CD4-positive, alpha-beta T cell treated with Interleukin-6 at 100 ng/mL for 8 hours (primary cell): ENCODE results near the gene MGAT5.

ENCODE experiments used
- DNase-seq: peaks from one replicate; pipeline ENCODE4 v3.0.0-alpha.2; 2020; ENCODE audit warnings: mixed read lengths, low spot score

Gene MGAT5

GRCh38 chr2:134367213-134367612, 113.3 kb downstream of the MGAT5 start:
- no peak for DNase-seq

GRCh38 chr2:134368009-134368817, 114.3 kb downstream of the MGAT5 start:
- no peak for DNase-seq

GRCh38 chr2:134369220-134369902, 115.5 kb downstream of the MGAT5 start:
- no peak for DNase-seq

- no peak for DNase-seq
These were observed 117.0 kb downstream of the MGAT5 start for GRCh38 chr2:134370655-134371445.

GRCh38 chr2:134372141-134372540, 118.3 kb downstream of the MGAT5 start:
- DNase-seq: no peak

GRCh38 chr2:134372611-134373131, 118.8 kb downstream of the MGAT5 start:
- DNase-seq: no peak

GRCh38 chr2:134375935-134376334, 122.1 kb downstream of the MGAT5 start:
- DNase-seq: no peak

- no peak for DNase-seq
These were observed 123.9 kb downstream of the MGAT5 start for GRCh38 chr2:134377730-134378129.

GRCh38 chr2:134379293-134379692, 125.4 kb downstream of the MGAT5 start:
- no peak for DNase-seq

- no peak for DNase-seq
These were observed 125.8 kb downstream of the MGAT5 start for GRCh38 chr2:134379722-134380121.

- no peak for DNase-seq
These were observed 127.3 kb downstream of the MGAT5 start for GRCh38 chr2:134381141-134381540.

- DNase-seq: no peak
These were observed 130.3 kb downstream of the MGAT5 start for GRCh38 chr2:134384131-134384530.

- DNase-seq: no peak
These were observed 131.3 kb downstream of the MGAT5 start for GRCh38 chr2:134385195-134385594.

GRCh38 chr2:134386310-134386709, 132.4 kb downstream of the MGAT5 start:
- DNase-seq: no peak

GRCh38 chr2:134389381-134389780, 135.5 kb downstream of the MGAT5 start:
- no peak for DNase-seq

- no peak for DNase-seq
These were observed 137.9 kb downstream of the MGAT5 start for GRCh38 chr2:134391751-134392160.

GRCh38 chr2:134392442-134393074, 138.7 kb downstream of the MGAT5 start:
- DNase-seq: no peak

- no peak for DNase-seq
These were observed 139.2 kb downstream of the MGAT5 start for GRCh38 chr2:134393075-134393461.

- no peak for DNase-seq
These were observed 141.9 kb downstream of the MGAT5 start for GRCh38 chr2:134395779-134396178.

GRCh38 chr2:134396493-134396892, 142.6 kb downstream of the MGAT5 start:
- no peak for DNase-seq

- no peak for DNase-seq
These were observed 143.4 kb downstream of the MGAT5 start for GRCh38 chr2:134397146-134397896.
